Astrocyte of the hippocampus (primary cell): ENCODE data around the gene ANKRD45.
"Not testable (repeated sequence)": the region's sequence is repeated elsewhere in the genome, so short reads cannot be mapped to it uniquely, and the experiment has no call there.

Experiments used
- DNase-seq: peaks from one replicate; pipeline ENCODE4 v3.0.0; 2011; ENCODE audit warnings: low read depth, low spot score

The ANKRD45 gene

GRCh38 chr1:173572201-173572873 is 97.3 kb downstream of the ANKRD45 start:
- no peak for DNase-seq

- no peak for DNase-seq
Observed at GRCh38 chr1:173570370-173571007, 99.2 kb downstream of the ANKRD45 start.

DNA sequence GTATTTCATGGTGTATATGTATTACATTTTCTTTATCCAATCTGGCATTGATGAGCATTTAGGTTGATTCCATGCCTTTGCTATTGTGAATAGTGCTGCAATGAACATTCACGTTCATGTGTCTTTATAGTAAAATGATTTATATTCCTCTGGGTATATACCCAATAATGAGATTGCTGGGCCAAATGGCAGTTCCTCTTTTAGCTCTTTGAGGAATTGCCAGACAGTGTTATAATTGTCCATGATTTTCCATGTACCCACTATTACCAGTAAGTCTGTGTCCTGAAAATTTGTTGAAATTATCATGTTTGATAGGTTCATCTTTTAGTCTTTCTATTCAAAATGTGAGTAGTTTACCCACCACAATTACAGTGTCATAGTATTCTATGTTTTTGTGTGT is 101.2 kb downstream of the ANKRD45 start:
- DNase-seq: no peak

GRCh38 chr1:173563846-173564245 is 105.8 kb downstream of the ANKRD45 start:
- DNase-seq: not testable (repeated sequence)

DNA sequence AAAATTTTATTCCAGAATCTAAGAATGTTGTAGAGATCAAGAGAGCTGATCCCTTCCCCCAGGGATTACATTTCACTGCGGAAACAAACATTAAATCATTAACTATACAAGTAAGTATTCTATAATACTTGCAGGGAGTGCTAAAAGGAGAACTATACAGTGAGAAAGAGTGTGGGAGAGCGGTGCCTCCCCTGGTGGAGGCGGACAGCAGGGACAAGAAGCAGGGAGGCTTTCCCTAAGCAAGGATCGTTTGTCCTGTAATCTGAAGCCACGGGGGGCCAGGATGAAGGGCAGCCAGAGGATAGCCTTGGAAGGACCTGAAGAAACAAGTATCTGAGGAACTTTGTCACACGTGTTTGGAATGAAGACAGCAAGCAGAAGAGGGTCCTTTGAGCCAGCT is 106.8 kb downstream of the ANKRD45 start:
- DNase-seq: no peak

- no peak for DNase-seq
Observed at GRCh38 chr1:173561263-173561662, 108.4 kb downstream of the ANKRD45 start.

- DNase-seq: no peak
Observed at GRCh38 chr1:173560285-173560880, 109.3 kb downstream of the ANKRD45 start.
